ENCODE measurements around the gene DGKQ.

Gene DGKQ

GRCh38 chr4:960636-961350 is 12.6 kb downstream of the DGKQ start:
- no peak for DNase-seq

- no peak for DNase-seq
Observed at GRCh38 chr4:960140-960635, 13.2 kb downstream of the DGKQ start.

GRCh38 chr4:959338-960139 is 13.8 kb downstream of the DGKQ start:
- no peak for DNase-seq

- DNase-seq = no peak
Observed at GRCh38 chr4:958696-959337, 14.6 kb downstream of the DGKQ start.

GRCh38 chr4:958314-958665 is 15.1 kb downstream of the DGKQ start:
- no peak for DNase-seq

GRCh38 chr4:957581-958313 is 15.6 kb downstream of the DGKQ start:
- no peak for DNase-seq

- DNase-seq = no peak
Observed at GRCh38 chr4:957231-957580, 16.2 kb downstream of the DGKQ start.

- no peak for DNase-seq
Observed at GRCh38 chr4:956531-957230, 16.7 kb downstream of the DGKQ start.

- no peak for DNase-seq
Observed at GRCh38 chr4:955931-956381, 17.4 kb downstream of the DGKQ start.

GRCh38 chr4:955161-955921 is 18.0 kb downstream of the DGKQ start:
- no peak for DNase-seq

- DNase-seq = no peak
Observed at GRCh38 chr4:954211-955020, 19.0 kb downstream of the DGKQ start.

- DNase-seq = no peak
Observed at GRCh38 chr4:953574-953915, 19.8 kb downstream of the DGKQ start.

GRCh38 chr4:952881-953573 is 20.3 kb downstream of the DGKQ start:
- DNase-seq = no peak

GRCh38 chr4:951594-952468 is 21.5 kb downstream of the DGKQ start:
- DNase-seq = no peak

- no peak for DNase-seq
Observed at GRCh38 chr4:951186-951585, 22.2 kb downstream of the DGKQ start.

- no peak for DNase-seq
Observed at GRCh38 chr4:950136-951020, 23.0 kb downstream of the DGKQ start.

GRCh38 chr4:949656-950055 is 23.7 kb downstream of the DGKQ start:
- no peak for DNase-seq

- DNase-seq = no peak
Observed at GRCh38 chr4:948936-949300, 24.5 kb downstream of the DGKQ start.
